ENCODE results near the gene KLHL7. TPM values are rescaled to one million over a fixed set of nuclear protein-coding genes. Genes with fewer than 3 reads are reported as not detected.

The KLHL7 gene
- total and polyA plus RNA-seq, 4 experiments from 2014 or later, result 22.5 to 30.5 (median 26.8) TPM

- Mint-ChIP-seq H3K27ac (no peak overlapping the region), H3K9me3 (no peaks in the 10 kb centered on the region), H3K4me3 (no peak overlapping the region), H3K36me3 (peaks cover 0 to 1% of the 10 kb centered on the region in 2 donors), H3K4me1 (no peaks in the 10 kb centered on the region), H3K27me3 (peaks cover 8 to 19% of the 10 kb centered on the region in 2 donors)
- Histone ChIP-seq H3K36me3 (ENCODE audit: insufficient read depth, low read length) (no peaks in the 10 kb centered on the region), H3K27me3 (ENCODE audit: insufficient read depth, low read length) (peaks cover 3% of the 10 kb centered on the region), H3K9me3 (ENCODE audit: control insufficient read depth in 1 of 2, low read length in 2 of 2) (no peaks in the 10 kb centered on the region), H3K27ac (ENCODE audit: low read depth, low read length) (no peak overlapping the region), H3K4me3 (ENCODE audit: low read length in 2 of 2) (no peak overlapping the region), H3K4me1 (ENCODE audit: insufficient read depth, low read length) (no peaks in the 10 kb centered on the region)
- ChIA-PET POLR2A (ENCODE audit: partially characterized antibody) (no interaction called here), CTCF (ENCODE audit: partially characterized antibody) (no interaction called here)
- no peak for DNase-seq
- intact Hi-C loops (cut with micrococcal nuclease), result no loop called here
Observed at GRCh38 chr7:23211589-23211988, 106.0 kb downstream of the KLHL7 start.

DNA sequence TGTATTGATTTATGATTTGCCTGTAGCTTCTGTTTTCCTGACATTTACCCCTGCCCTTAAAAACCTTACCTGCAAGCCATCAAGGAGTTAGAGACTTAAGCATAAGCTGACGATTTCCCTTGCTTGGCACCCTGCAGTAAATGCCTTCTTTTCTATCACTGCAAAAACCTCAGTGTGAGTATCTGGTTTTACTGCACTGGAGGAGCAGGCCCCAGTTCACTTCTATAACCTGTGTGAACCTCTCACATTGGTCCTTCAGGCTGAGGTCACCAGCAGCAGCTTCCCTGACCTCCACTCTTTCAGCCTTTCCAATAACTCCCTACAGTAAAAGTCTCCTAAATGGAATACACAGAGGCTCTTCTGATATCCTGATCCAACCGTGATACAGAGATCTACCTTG is 106.8 kb downstream of the KLHL7 start:
- Mint-ChIP-seq H3K36me3 (no peaks in the 10 kb centered on the region), H3K27me3 (peaks cover 7 to 15% of the 10 kb centered on the region in 2 donors), H3K4me3 (no peak overlapping the region), H3K4me1 (no peaks in the 10 kb centered on the region), H3K9me3 (no peaks in the 10 kb centered on the region), H3K27ac (no peak overlapping the region)
- intact Hi-C loops (cut with micrococcal nuclease), result no loop called here
- ChIA-PET CTCF (ENCODE audit: partially characterized antibody) (no interaction called here), POLR2A (ENCODE audit: partially characterized antibody) (no interaction called here)
- Histone ChIP-seq H3K9me3 (ENCODE audit: control insufficient read depth in 1 of 2, low read length in 2 of 2) (no peaks in the 10 kb centered on the region), H3K4me3 (ENCODE audit: low read length in 2 of 2) (no peak overlapping the region), H3K27me3 (ENCODE audit: insufficient read depth, low read length) (peaks cover 3% of the 10 kb centered on the region), H3K27ac (ENCODE audit: low read depth, low read length) (no peak overlapping the region), H3K36me3 (ENCODE audit: insufficient read depth, low read length) (no peaks in the 10 kb centered on the region), H3K4me1 (ENCODE audit: insufficient read depth, low read length) (no peaks in the 10 kb centered on the region)
- DNase-seq, result no peak

GRCh38 chr7:23212841-23213240 is 107.3 kb downstream of the KLHL7 start:
- no peaks in the 10 kb centered on the region for H3K36me3 Mint-ChIP-seq
- peaks cover 3% of the 10 kb centered on the region for H3K27me3 ChIP-seq (ENCODE audit: insufficient read depth, low read length)
- H3K4me1 Mint-ChIP-seq, result no peaks in the 10 kb centered on the region
- no peaks in the 10 kb centered on the region for H3K9me3 Mint-ChIP-seq
- H3K4me1 ChIP-seq (ENCODE audit: insufficient read depth, low read length), result no peaks in the 10 kb centered on the region
- H3K36me3 ChIP-seq (ENCODE audit: insufficient read depth, low read length), result no peaks in the 10 kb centered on the region
- H3K9me3 ChIP-seq (ENCODE audit: control insufficient read depth in 1 of 2, low read length in 2 of 2), result no peaks in the 10 kb centered on the region
- no peak for DNase-seq
- no peak overlapping the region for H3K4me3 Mint-ChIP-seq
- H3K27ac ChIP-seq (ENCODE audit: low read depth, low read length), result no peak overlapping the region
- H3K27me3 Mint-ChIP-seq, result peaks cover 7 to 14% of the 10 kb centered on the region in 2 donors
- intact Hi-C loops (cut with micrococcal nuclease), result no loop called here
- H3K4me3 ChIP-seq (ENCODE audit: low read length in 2 of 2), result no peak overlapping the region
- POLR2A ChIA-PET (ENCODE audit: partially characterized antibody), result no interaction called here
- CTCF ChIA-PET (ENCODE audit: partially characterized antibody), result no interaction called here
- no peak overlapping the region for H3K27ac Mint-ChIP-seq

- Histone ChIP-seq H3K4me1 (ENCODE audit: insufficient read depth, low read length) (no peaks in the 10 kb centered on the region), H3K27ac (ENCODE audit: low read depth, low read length) (no peak overlapping the region), H3K9me3 (ENCODE audit: control insufficient read depth in 1 of 2, low read length in 2 of 2) (no peaks in the 10 kb centered on the region), H3K4me3 (ENCODE audit: low read length in 2 of 2) (no peak overlapping the region), H3K27me3 (ENCODE audit: insufficient read depth, low read length) (no peaks in the 10 kb centered on the region), H3K36me3 (ENCODE audit: insufficient read depth, low read length) (no peaks in the 10 kb centered on the region)
- no peak for DNase-seq
- CTCF ChIA-PET (ENCODE audit: partially characterized antibody), result interaction anchor here (1.0 kb wide), 1 partner anchor 10 kb away, joined by 3 read pairs; no protein-coding TSS in a partner anchor
- H3K27me3 Mint-ChIP-seq, result peaks cover 4 to 10% of the 10 kb centered on the region in 2 donors
- no peak overlapping the region for H3K4me3 Mint-ChIP-seq
- POLR2A ChIA-PET (ENCODE audit: partially characterized antibody), result no interaction called here
- H3K27ac Mint-ChIP-seq, result no peak overlapping the region
- no peaks in the 10 kb centered on the region for H3K4me1 Mint-ChIP-seq
- intact Hi-C loops (cut with micrococcal nuclease), result no loop called here
- no peaks in the 10 kb centered on the region for H3K9me3 Mint-ChIP-seq
- H3K36me3 Mint-ChIP-seq, result no peaks in the 10 kb centered on the region
Observed at GRCh38 chr7:23213755-23214154, 108.2 kb downstream of the KLHL7 start.

DNA sequence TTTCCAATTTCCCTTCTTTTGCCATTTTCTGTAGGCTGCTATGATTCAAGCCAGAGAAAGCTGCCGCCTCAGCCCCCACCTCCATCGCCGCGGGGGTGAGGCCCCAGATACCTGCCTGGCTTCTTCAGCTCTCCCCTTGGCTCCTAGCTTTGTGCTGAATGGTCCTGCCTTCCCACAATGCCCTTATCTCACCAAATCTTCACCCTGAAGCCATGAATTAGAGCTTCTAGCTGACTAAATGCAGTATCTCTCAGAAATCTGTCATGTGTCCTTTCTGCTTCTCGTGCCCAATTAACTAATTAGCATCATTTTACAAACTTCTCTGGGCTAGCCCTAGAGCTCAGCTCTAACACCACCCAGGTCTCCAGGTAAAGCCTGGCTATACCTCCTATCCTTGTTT is 108.8 kb downstream of the KLHL7 start:
- POLR2A ChIA-PET (ENCODE audit: partially characterized antibody), result no interaction called here
- H3K27me3 ChIP-seq (ENCODE audit: insufficient read depth, low read length), result no peaks in the 10 kb centered on the region
- H3K4me3 ChIP-seq (ENCODE audit: low read length in 2 of 2), result no peak overlapping the region

GRCh38 chr7:23214938-23215337 is 109.4 kb downstream of the KLHL7 start:
- Mint-ChIP-seq H3K36me3 (no peaks in the 10 kb centered on the region), H3K4me1 (no peaks in the 10 kb centered on the region), H3K9me3 (no peaks in the 10 kb centered on the region), H3K4me3 (no peak overlapping the region), H3K27me3 (peaks cover 3 to 10% of the 10 kb centered on the region in 2 donors), H3K27ac (no peak overlapping the region)
- intact Hi-C loops (cut with micrococcal nuclease), result no loop called here
- Histone ChIP-seq H3K9me3 (ENCODE audit: control insufficient read depth in 1 of 2, low read length in 2 of 2) (no peaks in the 10 kb centered on the region), H3K36me3 (ENCODE audit: insufficient read depth, low read length) (no peaks in the 10 kb centered on the region), H3K4me3 (ENCODE audit: low read length in 2 of 2) (no peak overlapping the region), H3K27me3 (ENCODE audit: insufficient read depth, low read length) (no peaks in the 10 kb centered on the region), H3K4me1 (ENCODE audit: insufficient read depth, low read length) (no peaks in the 10 kb centered on the region), H3K27ac (ENCODE audit: low read depth, low read length) (no peak overlapping the region)
- DNase-seq, result no peak
- POLR2A ChIA-PET (ENCODE audit: partially characterized antibody), result no interaction called here
- CTCF ChIA-PET (ENCODE audit: partially characterized antibody), result interaction anchor here (1.0 kb wide), 1 partner anchor 12 kb away, joined by 3 read pairs; no protein-coding TSS in a partner anchor

More for the DNA sequence above, 108.8 kb downstream of the KLHL7 start:
- DNase-seq, result no peak
- Mint-ChIP-seq H3K4me3 (no peak overlapping the region), H3K27ac (no peak overlapping the region), H3K9me3 (no peaks in the 10 kb centered on the region), H3K27me3 (peaks cover 3 to 10% of the 10 kb centered on the region in 2 donors), H3K4me1 (no peaks in the 10 kb centered on the region), H3K36me3 (no peaks in the 10 kb centered on the region)
- H3K27ac ChIP-seq (ENCODE audit: low read depth, low read length), result no peak overlapping the region
- intact Hi-C loops (cut with micrococcal nuclease), result no loop called here
- no peaks in the 10 kb centered on the region for H3K9me3 ChIP-seq (ENCODE audit: control insufficient read depth in 1 of 2, low read length in 2 of 2)
- CTCF ChIA-PET (ENCODE audit: partially characterized antibody), result interaction anchor here (1.0 kb wide), 1 partner anchor 11 kb away, joined by 3 read pairs; no protein-coding TSS in a partner anchor
- no peaks in the 10 kb centered on the region for H3K36me3 ChIP-seq (ENCODE audit: insufficient read depth, low read length)
- H3K4me1 ChIP-seq (ENCODE audit: insufficient read depth, low read length), result no peaks in the 10 kb centered on the region

DNA sequence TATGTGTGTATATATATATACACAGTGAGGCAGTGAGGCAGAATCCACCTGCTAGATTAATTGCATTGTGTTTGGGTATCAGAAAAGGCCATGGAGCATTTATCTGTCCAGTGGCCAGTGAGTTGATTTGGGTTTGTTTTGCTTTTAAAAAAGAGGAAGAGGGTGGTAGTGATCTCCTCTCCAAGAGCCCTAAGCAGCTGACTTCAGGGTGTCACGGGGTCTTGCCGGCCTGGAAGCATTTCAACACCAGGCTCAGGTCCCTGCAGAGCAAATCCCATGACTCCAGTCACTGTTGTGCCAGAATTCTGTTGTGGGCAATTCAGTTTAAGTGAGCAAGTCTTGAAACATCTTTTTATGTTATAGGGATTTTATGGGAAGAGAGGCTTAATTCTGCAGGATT is 110.4 kb downstream of the KLHL7 start:
- peaks cover 1 to 5% of the 10 kb centered on the region in 2 donors for H3K27me3 Mint-ChIP-seq
- Histone ChIP-seq H3K4me3 (ENCODE audit: low read length in 2 of 2) (no peak overlapping the region), H3K9me3 (ENCODE audit: control insufficient read depth in 1 of 2, low read length in 2 of 2) (no peaks in the 10 kb centered on the region), H3K27me3 (ENCODE audit: insufficient read depth, low read length) (no peaks in the 10 kb centered on the region), H3K36me3 (ENCODE audit: insufficient read depth, low read length) (no peaks in the 10 kb centered on the region), H3K27ac (ENCODE audit: low read depth, low read length) (no peak overlapping the region), H3K4me1 (ENCODE audit: insufficient read depth, low read length) (no peaks in the 10 kb centered on the region)
- intact Hi-C loops (cut with micrococcal nuclease), result no loop called here
- DNase-seq, result no peak
- no peaks in the 10 kb centered on the region for H3K36me3 Mint-ChIP-seq
- CTCF ChIA-PET (ENCODE audit: partially characterized antibody), result interaction anchor here (0.6 kb wide), 1 partner anchor 1112 kb away, joined by 3 read pairs; no protein-coding TSS in a partner anchor
- no peaks in the 10 kb centered on the region for H3K9me3 Mint-ChIP-seq
- H3K4me3 Mint-ChIP-seq, result no peak overlapping the region
- no peaks in the 10 kb centered on the region for H3K4me1 Mint-ChIP-seq
- POLR2A ChIA-PET (ENCODE audit: partially characterized antibody), result no interaction called here
- H3K27ac Mint-ChIP-seq, result no peak overlapping the region

GRCh38 chr7:23218196-23218595 is 112.6 kb downstream of the KLHL7 start:
- no peaks in the 10 kb centered on the region for H3K4me1 ChIP-seq (ENCODE audit: insufficient read depth, low read length)
- no peaks in the 10 kb centered on the region for H3K4me1 Mint-ChIP-seq
- no peak for DNase-seq
- H3K4me3 ChIP-seq (ENCODE audit: low read length in 2 of 2), result no peak overlapping the region
- H3K27me3 Mint-ChIP-seq, result peaks cover 1 to 4% of the 10 kb centered on the region in 2 donors
- H3K27ac ChIP-seq (ENCODE audit: low read depth, low read length), result no peak overlapping the region
- no peaks in the 10 kb centered on the region for H3K9me3 ChIP-seq (ENCODE audit: control insufficient read depth in 1 of 2, low read length in 2 of 2)
- H3K9me3 Mint-ChIP-seq, result no peaks in the 10 kb centered on the region
- intact Hi-C loops (cut with micrococcal nuclease), result no loop called here
- H3K27ac Mint-ChIP-seq, result no peak overlapping the region
- no peaks in the 10 kb centered on the region for H3K36me3 ChIP-seq (ENCODE audit: insufficient read depth, low read length)
- ChIA-PET POLR2A (ENCODE audit: partially characterized antibody) (no interaction called here), CTCF (ENCODE audit: partially characterized antibody) (no interaction called here)
- H3K27me3 ChIP-seq (ENCODE audit: insufficient read depth, low read length), result no peaks in the 10 kb centered on the region
- H3K4me3 Mint-ChIP-seq, result no peak overlapping the region
- H3K36me3 Mint-ChIP-seq, result no peaks in the 10 kb centered on the region
